Endothelial cell of umbilical vein (primary cell): Measurements from ENCODE around the gene IQCN. TPM values are rescaled to one million over a fixed set of nuclear protein-coding genes. Genes with fewer than 3 reads are reported as not detected.

ENCODE experiments used
- BruUV-seq: library from RNA; stranded (reverse); fragments of 400-500 nt; replicated peaks from 2 replicates; lab custom pipeline; 2021; lab: Mats Ljungman, UMichigan
- CTCF ChIA-PET: fragments of 300-600, 350-600 bp; sonication (Branson Sonifier 250); formaldehyde crosslinking; loops from one replicate; lab custom pipeline; 2021; ENCODE audit warnings: antibody characterized with exemption, inconsistent platforms; lab: Charles Lee
- POLR2A ChIA-PET: fragments of 300-600, 350-600 bp; sonication (Branson Sonifier 250); formaldehyde crosslinking; loops from one replicate; lab custom pipeline; 2021; ENCODE audit warnings: antibody characterized with exemption, inconsistent platforms; lab: Charles Lee
- DNase-seq: peaks from one replicate; pipeline ENCODE4 v3.0.0-alpha.2; 2011; ENCODE audit warnings: low read depth, low spot score
- FAIRE-seq: peaks from 2 replicates; lab custom pipeline; 2011; peaks lifted over from hg19 to GRCh38; lab: Jason Lieb, UNC
- H2AFZ ChIP-seq: 2 replicates; pipeline ENCODE4 v1.6.0; 2012; ENCODE audit warnings: low read depth, low read length, control low read depth, inconsistent platforms
- H3K27ac ChIP-seq: 2 replicates; pipeline ENCODE4 v1.5.1; 2011; ENCODE audit warnings: low read depth, mild to moderate bottlenecking, control low read depth, low read length, moderate library complexity; ENCODE audit not compliant: insufficient read depth
- H3K27me3 ChIP-seq, 2 experiments: 2 replicates each; pipeline versions ENCODE4 v1.6.0 to v1.6.1; 2011; ENCODE audit warnings: low read length in 2 of 2, mixed read lengths in 1 of 2; ENCODE audit not compliant: control insufficient read depth in 2 of 2, insufficient read depth in 2 of 2
- H3K36me3 ChIP-seq, 2 experiments: 2 replicates in 1 of 2; 3 replicates in 1 of 2; pipeline ENCODE4 v1.5.1; 2011; ENCODE audit warnings: low read length in 2 of 2, mild to moderate bottlenecking in 1 of 2, moderate library complexity in 1 of 2; ENCODE audit not compliant: control insufficient read depth in 2 of 2, insufficient read depth in 2 of 2; ENCODE audit errors: extremely low read depth in 1 of 2
- H3K4me1 ChIP-seq: 3 replicates; pipeline ENCODE4 v1.5.1; 2011; ENCODE audit warnings: mild to moderate bottlenecking, low read length; ENCODE audit not compliant: control insufficient read depth, insufficient read depth; ENCODE audit errors: extremely low read depth
- H3K4me2 ChIP-seq: 2 replicates; pipeline ENCODE4 v1.6.1; 2011; ENCODE audit warnings: low read length, control low read depth, mixed read lengths; ENCODE audit not compliant: insufficient read depth
- H3K4me3 ChIP-seq, 3 experiments: fragments of 200-600 bp in 1 of 3; sonication (generic), shearing (Covaris generic) in 1 of 3; replicated peaks in 1 of 3; 2 replicates each; pipeline ENCODE4 v1.5.1; 2011 to 2016; ENCODE audit warnings: control low read depth in 3 of 3, low read length in 3 of 3, mild to moderate bottlenecking in 2 of 3, inconsistent platforms in 1 of 3, low read depth in 1 of 3, moderate library complexity in 1 of 3; ENCODE audit not compliant: insufficient read depth in 1 of 3
- H3K79me2 ChIP-seq: 2 replicates; pipeline ENCODE4 v1.6.0; 2012; ENCODE audit warnings: low read length, inconsistent platforms; ENCODE audit not compliant: control insufficient read depth, insufficient read depth
- H3K9ac ChIP-seq: replicated peaks from 2 replicates; pipeline ENCODE3; 2011; ENCODE audit warnings: low read length, control low read depth; ENCODE audit not compliant: insufficient read depth; ENCODE audit errors: extremely low read depth
- H3K9me1 ChIP-seq: replicated peaks from 3 replicates; pipeline ENCODE4 v1.6.0; 2011; ENCODE audit warnings: mild to moderate bottlenecking, low read length; ENCODE audit not compliant: control insufficient read depth, insufficient read depth; ENCODE audit errors: extremely low read depth
- H3K9me3 ChIP-seq: replicated peaks from 2 replicates; pipeline ENCODE4 v1.5.1; 2012; ENCODE audit warnings: low read length, inconsistent platforms; ENCODE audit not compliant: control insufficient read depth, insufficient read depth
- H4K20me1 ChIP-seq: replicated peaks from 2 replicates; pipeline ENCODE3; 2011; ENCODE audit warnings: mild to moderate bottlenecking, low read length; ENCODE audit not compliant: control insufficient read depth, insufficient read depth; ENCODE audit errors: extremely low read depth
- EZH2 ChIP-seq: IDR thresholded peaks from 2 replicates; pipeline ENCODE4 v1.6.1; 2012; ENCODE audit warnings: borderline replicate concordance, low read depth, mild to moderate bottlenecking, moderate library complexity, low read length, inconsistent platforms; ENCODE audit not compliant: severe bottlenecking
- FOS ChIP-seq: IDR thresholded peaks from 2 replicates; pipeline ENCODE4 v1.6.1; 2011; ENCODE audit warnings: mild to moderate bottlenecking, low read length, moderate library complexity, borderline replicate concordance; ENCODE audit not compliant: insufficient read depth
- GATA2 ChIP-seq: IDR thresholded peaks from 2 replicates; pipeline ENCODE4 v1.7.0; 2011; ENCODE audit warnings: low read depth, mild to moderate bottlenecking, moderate library complexity, mixed read lengths, low read length; ENCODE audit not compliant: insufficient read length, insufficient read depth
- JUN ChIP-seq: IDR thresholded peaks from 2 replicates; pipeline ENCODE4 v1.6.1; 2011; ENCODE audit warnings: borderline replicate concordance, low read depth; ENCODE audit not compliant: insufficient read length, insufficient read depth
- MYC ChIP-seq: IDR thresholded peaks from one replicate; pipeline ENCODE4 v1.6.1; 2011; ENCODE audit warnings: mild to moderate bottlenecking, low read depth, low read length
- POLR2A ChIP-seq: IDR thresholded peaks from 2 replicates; pipeline ENCODE4 v1.6.1; 2012; ENCODE audit warnings: low read depth, mild to moderate bottlenecking, control low read depth, low read length
- POLR2AphosphoS5 ChIP-seq: IDR thresholded peaks from 2 replicates; pipeline ENCODE4 v1.6.1; 2012; ENCODE audit warnings: low read depth, mild to moderate bottlenecking, control low read depth, low read length, moderate library complexity; ENCODE audit not compliant: insufficient read depth
- dilution Hi-C: fragments of 300-500 bp; cut with MboI; formaldehyde crosslinking; loops from one replicate; pipeline ENCODE4 v1.15.0; 2019; ENCODE audit warnings: low sequenced_read_pairs; ENCODE audit not compliant: extremely low pct_ligation_motif_present
- intact Hi-C: fragments of 100-400 bp; cut with micrococcal nuclease; formaldehyde crosslinking; loops from one replicate; pipeline ENCODE4 v1.10.0; 2022
- polyA plus RNA-seq, 4 experiments: library from polyadenylated mRNA; depleted of rRNA in 3 of 4; stranded (reverse) in 3 of 4; unstranded in 1 of 4; fragments of >200 nt; gene quantifications; 2 replicates each; pipeline versions ENCODE4 v1.2.1 to v1.2.3, GENCODE V29; 2011 to 2012; ENCODE audit warnings: missing spikeins in 1 of 4
- total RNA-seq: library from RNA; stranded (reverse); gene quantifications from 2 replicates; pipeline ENCODE4 v1.2.3, GENCODE V29; 2021
- TF ChIP-seq, protein P1 (sequence below): IDR thresholded peaks from 2 replicates; pipeline ENCODE4 v1.6.1; 2011; ENCODE audit not compliant: insufficient read depth, insufficient read length
- TF ChIP-seq, protein P2 (sequence below), 2 donors: IDR thresholded peaks; 1 replicate in 1 of 2; 2 replicates in 1 of 2; pipeline ENCODE4 v1.5.1; 2011; ENCODE audit warnings: low read length in 2 of 2, mild to moderate bottlenecking in 2 of 2, moderate library complexity in 2 of 2, control low read depth in 1 of 2, inconsistent platforms in 1 of 2, low read depth in 1 of 2; ENCODE audit not compliant: insufficient read depth in 1 of 2; ENCODE audit errors: extremely low read depth in 1 of 2

Gene IQCN
- total and polyA plus RNA-seq, 2 donors (not counting 3 experiments of a cell fraction or from before 2014, with no cell fraction given) = 1.5 to 3.0 TPM

DNA sequence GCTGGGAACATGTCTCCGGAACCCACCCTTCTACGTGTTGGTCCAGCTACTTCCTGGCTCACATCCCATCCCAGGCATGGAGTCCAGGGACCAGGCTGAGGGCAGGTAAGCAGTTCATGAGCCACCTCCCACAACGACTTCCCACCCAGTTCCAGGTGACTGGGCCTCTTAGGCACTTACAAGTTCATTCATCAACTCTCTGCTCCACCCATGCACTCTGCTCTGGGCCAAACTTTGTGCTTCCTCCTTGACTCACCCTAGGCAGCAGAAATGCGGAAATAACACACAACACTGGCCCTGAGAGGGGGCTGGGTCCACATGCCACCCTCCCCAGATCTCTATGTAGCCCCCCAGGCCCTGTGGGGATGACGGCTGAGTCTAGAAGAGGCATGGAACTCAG, 20.5 kb downstream of the IQCN start:
- BruUV-seq = no TSS peak
- Histone ChIP-seq H3K79me2 (no peaks in the 10 kb centered on the region), H3K4me2 (no peak overlapping the region), H3K9me1 (no peaks in the 10 kb centered on the region), H3K4me3 (no peak overlapping the region), H2AFZ (no peak overlapping the region), H3K36me3 (no peaks in the 10 kb centered on the region), H3K27me3 (peaks cover 0 to 8% of the 10 kb centered on the region in 2 experiments), H4K20me1 (no peaks in the 10 kb centered on the region), H3K4me1 (no peaks in the 10 kb centered on the region), H3K27ac (no peak overlapping the region), H3K9me3 (no peaks in the 10 kb centered on the region), H3K9ac (no peak overlapping the region)
- no peak for DNase-seq
- intact Hi-C loops = loop anchor here (5.0 kb wide), 1 partner anchor 246 kb away; the partner anchor contains the start of gene ARRDC2
- CTCF ChIA-PET = interaction anchor here (1.1 to 11.3 kb wide), 10 partner anchors 10 to 141 kb away, joined by 3 to 296 read pairs (median 10); partner anchors contain the start of genes LSM4 and MPV17L2
- no peak for FAIRE-seq
- dilution Hi-C loops = no loop called here
- TF ChIP-seq EZH2 = no peak
- TF ChIP-seq JUN = no peak
- TF ChIP-seq MYC = no peak
- TF ChIP-seq FOS = no peak
- TF ChIP-seq POLR2A = no peak
- no peak for TF ChIP-seq GATA2
- TF ChIP-seq, protein P1, sequence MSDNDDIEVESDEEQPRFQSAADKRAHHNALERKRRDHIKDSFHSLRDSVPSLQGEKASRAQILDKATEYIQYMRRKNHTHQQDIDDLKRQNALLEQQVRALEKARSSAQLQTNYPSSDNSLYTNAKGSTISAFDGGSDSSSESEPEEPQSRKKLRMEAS = no peak
- TF ChIP-seq POLR2AphosphoS5 = no peak
- TF ChIP-seq, protein P2, sequence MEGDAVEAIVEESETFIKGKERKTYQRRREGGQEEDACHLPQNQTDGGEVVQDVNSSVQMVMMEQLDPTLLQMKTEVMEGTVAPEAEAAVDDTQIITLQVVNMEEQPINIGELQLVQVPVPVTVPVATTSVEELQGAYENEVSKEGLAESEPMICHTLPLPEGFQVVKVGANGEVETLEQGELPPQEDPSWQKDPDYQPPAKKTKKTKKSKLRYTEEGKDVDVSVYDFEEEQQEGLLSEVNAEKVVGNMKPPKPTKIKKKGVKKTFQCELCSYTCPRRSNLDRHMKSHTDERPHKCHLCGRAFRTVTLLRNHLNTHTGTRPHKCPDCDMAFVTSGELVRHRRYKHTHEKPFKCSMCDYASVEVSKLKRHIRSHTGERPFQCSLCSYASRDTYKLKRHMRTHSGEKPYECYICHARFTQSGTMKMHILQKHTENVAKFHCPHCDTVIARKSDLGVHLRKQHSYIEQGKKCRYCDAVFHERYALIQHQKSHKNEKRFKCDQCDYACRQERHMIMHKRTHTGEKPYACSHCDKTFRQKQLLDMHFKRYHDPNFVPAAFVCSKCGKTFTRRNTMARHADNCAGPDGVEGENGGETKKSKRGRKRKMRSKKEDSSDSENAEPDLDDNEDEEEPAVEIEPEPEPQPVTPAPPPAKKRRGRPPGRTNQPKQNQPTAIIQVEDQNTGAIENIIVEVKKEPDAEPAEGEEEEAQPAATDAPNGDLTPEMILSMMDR (IDR thresholded peaks at IDR 0.05; ENCODE audit: extremely low read depth in 1 of 2, insufficient read depth in 1 of 2, low read depth in 1 of 2, low read length in 2 of 2) = no peak
- POLR2A ChIA-PET = no interaction called here
